ENCODE measurements around the gene ERCC6.

ERCC6 gene

DNA sequence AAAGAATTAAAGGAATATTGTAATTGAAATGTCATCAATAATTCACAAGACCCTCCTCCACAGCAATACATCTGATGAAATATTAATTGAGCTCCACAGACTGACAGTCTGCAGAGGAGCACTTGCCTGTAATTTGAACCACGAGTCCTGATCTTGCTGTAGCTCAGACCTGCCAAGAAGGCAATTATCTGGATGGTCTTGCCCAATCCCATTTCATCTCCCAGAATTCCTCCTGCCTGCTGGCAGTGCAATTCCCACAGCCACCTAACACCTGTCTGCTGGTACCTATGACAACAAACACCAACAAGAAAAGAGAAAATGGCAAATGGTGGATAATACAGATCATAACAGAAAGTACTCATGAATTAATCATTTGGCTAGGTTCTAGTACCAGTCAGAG is 38.5 kb downstream of the ERCC6 start:
- no peaks in the 10 kb centered on the region for H3F3A ChIP-seq (ENCODE audit: low read depth)
- no peaks in the 10 kb centered on the region for H3K9me2 ChIP-seq (replicated peaks; ENCODE audit: low read depth, low read length)
- H3K4me3 ChIP-seq (ENCODE audit: low read length, poor library complexity, severe bottlenecking) = no peak overlapping the region
- no peaks in the 10 kb centered on the region for H3K79me2 ChIP-seq (ENCODE audit: insufficient read depth, low read length)
- no peaks in the 10 kb centered on the region for H3K9me3 ChIP-seq (ENCODE audit: insufficient read depth, low read depth, low read length)
- H3K36me3 ChIP-seq (ENCODE audit: insufficient read depth, low read length) = no peaks in the 10 kb centered on the region
- H3K9ac ChIP-seq (ENCODE audit: low read depth, low read length, poor library complexity, severe bottlenecking) = no peak overlapping the region
- TF ChIP-seq, protein P1, sequence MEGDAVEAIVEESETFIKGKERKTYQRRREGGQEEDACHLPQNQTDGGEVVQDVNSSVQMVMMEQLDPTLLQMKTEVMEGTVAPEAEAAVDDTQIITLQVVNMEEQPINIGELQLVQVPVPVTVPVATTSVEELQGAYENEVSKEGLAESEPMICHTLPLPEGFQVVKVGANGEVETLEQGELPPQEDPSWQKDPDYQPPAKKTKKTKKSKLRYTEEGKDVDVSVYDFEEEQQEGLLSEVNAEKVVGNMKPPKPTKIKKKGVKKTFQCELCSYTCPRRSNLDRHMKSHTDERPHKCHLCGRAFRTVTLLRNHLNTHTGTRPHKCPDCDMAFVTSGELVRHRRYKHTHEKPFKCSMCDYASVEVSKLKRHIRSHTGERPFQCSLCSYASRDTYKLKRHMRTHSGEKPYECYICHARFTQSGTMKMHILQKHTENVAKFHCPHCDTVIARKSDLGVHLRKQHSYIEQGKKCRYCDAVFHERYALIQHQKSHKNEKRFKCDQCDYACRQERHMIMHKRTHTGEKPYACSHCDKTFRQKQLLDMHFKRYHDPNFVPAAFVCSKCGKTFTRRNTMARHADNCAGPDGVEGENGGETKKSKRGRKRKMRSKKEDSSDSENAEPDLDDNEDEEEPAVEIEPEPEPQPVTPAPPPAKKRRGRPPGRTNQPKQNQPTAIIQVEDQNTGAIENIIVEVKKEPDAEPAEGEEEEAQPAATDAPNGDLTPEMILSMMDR (conservative IDR thresholded peaks at IDR 0.05; ENCODE audit: low read length) = no peak
- TF ChIP-seq EZH2phosphoT487 (IDR thresholded peaks at IDR 0.05; ENCODE audit: borderline replicate concordance) = no peak
- H3K4me2 ChIP-seq (ENCODE audit: low read depth, low read length, poor library complexity, severe bottlenecking) = no peak overlapping the region
- peaks cover 1% of the 10 kb centered on the region for H3K27me3 ChIP-seq (ENCODE audit: insufficient read depth, low read length, poor library complexity, severe bottlenecking)
- H2AFZ ChIP-seq (ENCODE audit: low read length) = no peak overlapping the region
- H3K4me1 ChIP-seq (ENCODE audit: insufficient read depth, low read length, poor library complexity, severe bottlenecking) = no peaks in the 10 kb centered on the region
- H4K20me1 ChIP-seq (ENCODE audit: insufficient read depth, low read length, poor library complexity, severe bottlenecking) = no peaks in the 10 kb centered on the region

DNA sequence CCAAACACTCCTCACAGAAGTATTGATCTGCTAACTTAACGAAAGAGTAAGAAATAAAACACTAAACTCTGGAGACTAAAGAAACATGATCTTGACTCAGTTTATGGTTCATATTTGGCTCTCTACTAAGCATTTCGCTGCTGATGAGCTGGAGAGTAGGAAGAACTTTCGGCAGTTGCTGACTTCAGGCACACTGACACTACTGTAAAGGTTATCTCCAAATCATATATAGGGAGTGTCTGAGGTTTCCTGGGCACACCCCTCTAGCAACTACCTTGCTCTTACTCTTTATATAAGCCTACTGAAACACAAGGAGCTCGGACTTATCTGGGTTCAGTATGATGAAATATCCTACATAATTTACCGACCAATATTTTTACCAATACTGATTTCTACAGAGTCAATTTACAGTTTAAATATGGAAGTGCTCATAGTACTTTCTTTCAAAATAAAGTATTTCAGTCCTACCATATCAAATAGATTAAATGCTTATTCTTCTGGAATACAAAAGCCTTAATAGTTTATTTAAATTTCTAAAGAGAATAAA is 39.5 kb downstream of the ERCC6 start:
- no peaks in the 10 kb centered on the region for H3K4me1 ChIP-seq (ENCODE audit: insufficient read depth, low read length, poor library complexity, severe bottlenecking)
- no peaks in the 10 kb centered on the region for H3K9me2 ChIP-seq (replicated peaks; ENCODE audit: low read depth, low read length)
- no peak for TF ChIP-seq EZH2phosphoT487 (IDR thresholded peaks at IDR 0.05; ENCODE audit: borderline replicate concordance)
- TF ChIP-seq, protein P1 (conservative IDR thresholded peaks at IDR 0.05; ENCODE audit: low read length) = no peak
- H3K27me3 ChIP-seq (ENCODE audit: insufficient read depth, low read length, poor library complexity, severe bottlenecking) = no peaks in the 10 kb centered on the region
- H2AFZ ChIP-seq (ENCODE audit: low read length) = no peak overlapping the region
- H3K4me2 ChIP-seq (ENCODE audit: low read depth, low read length, poor library complexity, severe bottlenecking) = no peak overlapping the region
- H3K79me2 ChIP-seq (ENCODE audit: insufficient read depth, low read length) = no peaks in the 10 kb centered on the region
- no peaks in the 10 kb centered on the region for H3K9me3 ChIP-seq (ENCODE audit: insufficient read depth, low read depth, low read length)
- no peaks in the 10 kb centered on the region for H3K36me3 ChIP-seq (ENCODE audit: insufficient read depth, low read length)
- no peak overlapping the region for H3K4me3 ChIP-seq (ENCODE audit: low read length, poor library complexity, severe bottlenecking)
- no peak overlapping the region for H3K9ac ChIP-seq (ENCODE audit: low read depth, low read length, poor library complexity, severe bottlenecking)
- H4K20me1 ChIP-seq (ENCODE audit: insufficient read depth, low read length, poor library complexity, severe bottlenecking) = no peaks in the 10 kb centered on the region
- no peaks in the 10 kb centered on the region for H3F3A ChIP-seq (ENCODE audit: low read depth)

DNA sequence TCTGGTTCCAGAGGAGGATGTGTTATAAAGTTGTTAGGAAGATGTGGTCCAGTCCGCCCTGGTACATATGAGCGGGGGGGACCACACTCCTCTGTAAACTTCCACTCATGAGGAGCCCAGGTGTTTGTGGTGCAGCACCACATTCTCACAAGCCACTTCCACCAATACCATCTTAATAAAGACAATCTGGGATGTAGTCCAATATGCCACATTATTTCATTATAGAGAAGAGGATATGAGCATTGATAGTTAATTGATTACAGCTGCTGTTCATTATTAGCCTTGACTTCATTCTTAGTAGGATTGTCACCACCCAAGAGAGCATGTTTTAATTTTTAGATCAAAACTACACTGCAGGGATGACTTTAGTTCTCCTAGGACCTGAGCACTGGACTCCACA is 40.5 kb downstream of the ERCC6 start:
- Histone ChIP-seq H3K4me3 (ENCODE audit: low read length, poor library complexity, severe bottlenecking) (no peak overlapping the region), H2AFZ (ENCODE audit: low read length) (no peak overlapping the region), H3K9me3 (ENCODE audit: insufficient read depth, low read depth, low read length) (no peaks in the 10 kb centered on the region), H3K79me2 (ENCODE audit: insufficient read depth, low read length) (no peaks in the 10 kb centered on the region), H3K9me2 (replicated peaks; ENCODE audit: low read depth, low read length) (no peaks in the 10 kb centered on the region), H4K20me1 (ENCODE audit: insufficient read depth, low read length, poor library complexity, severe bottlenecking) (no peaks in the 10 kb centered on the region), H3K9ac (ENCODE audit: low read depth, low read length, poor library complexity, severe bottlenecking) (no peak overlapping the region), H3K36me3 (ENCODE audit: insufficient read depth, low read length) (no peaks in the 10 kb centered on the region), H3F3A (ENCODE audit: low read depth) (no peaks in the 10 kb centered on the region), H3K27me3 (ENCODE audit: insufficient read depth, low read length, poor library complexity, severe bottlenecking) (no peaks in the 10 kb centered on the region), H3K4me2 (ENCODE audit: low read depth, low read length, poor library complexity, severe bottlenecking) (no peak overlapping the region), H3K4me1 (ENCODE audit: insufficient read depth, low read length, poor library complexity, severe bottlenecking) (no peaks in the 10 kb centered on the region)
- no peak for TF ChIP-seq EZH2phosphoT487 (IDR thresholded peaks at IDR 0.05; ENCODE audit: borderline replicate concordance)
- TF ChIP-seq, protein P1 (conservative IDR thresholded peaks at IDR 0.05; ENCODE audit: low read length) = no peak
